A549 (cell line): ENCODE data around the gene TOPORS.
"Not testable (repeated sequence)": the region's sequence is repeated elsewhere in the genome, so short reads cannot be mapped to it uniquely, and the experiment has no call there.

ENCODE experiments used
- CTCF ChIP-seq: fragments of >200 bp; sonication (Bioruptor Twin); formaldehyde crosslinking; IDR thresholded peaks from 3 replicates; pipeline ENCODE4 v1.5.1; 2016
- POLR2A ChIP-seq: IDR thresholded peaks from 2 replicates; pipeline ENCODE4 v1.6.1; 2012; ENCODE audit warnings: mild to moderate bottlenecking, low read length
- TF ChIP-seq, protein P1 (sequence below): fragments of 250-450 bp; sonication (Bioruptor Pico); IDR thresholded peaks from 2 replicates; pipeline ENCODE4 v1.5.0; 2021; ENCODE audit warnings: mild to moderate bottlenecking, moderate library complexity, borderline replicate concordance

GRCh38 chr9:32548213-32548612 is 4.2 kb downstream of the TOPORS start:
- TF ChIP-seq POLR2A, CTCF: not testable (repeated sequence)
- TF ChIP-seq, protein P1, sequence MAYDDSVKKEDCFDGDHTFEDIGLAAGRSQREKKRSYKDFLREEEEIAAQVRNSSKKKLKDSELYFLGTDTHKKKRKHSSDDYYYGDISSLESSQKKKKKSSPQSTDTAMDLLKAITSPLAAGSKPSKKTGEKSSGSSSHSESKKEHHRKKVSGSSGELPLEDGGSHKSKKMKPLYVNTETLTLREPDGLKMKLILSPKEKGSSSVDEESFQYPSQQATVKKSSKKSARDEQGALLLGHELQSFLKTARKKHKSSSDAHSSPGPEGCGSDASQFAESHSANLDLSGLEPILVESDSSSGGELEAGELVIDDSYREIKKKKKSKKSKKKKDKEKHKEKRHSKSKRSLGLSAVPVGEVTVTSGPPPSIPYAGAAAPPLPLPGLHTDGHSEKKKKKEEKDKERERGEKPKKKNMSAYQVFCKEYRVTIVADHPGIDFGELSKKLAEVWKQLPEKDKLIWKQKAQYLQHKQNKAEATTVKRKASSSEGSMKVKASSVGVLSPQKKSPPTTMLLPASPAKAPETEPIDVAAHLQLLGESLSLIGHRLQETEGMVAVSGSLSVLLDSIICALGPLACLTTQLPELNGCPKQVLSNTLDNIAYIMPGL (CRISPR knock-in tag) = not testable (repeated sequence)
